OCI-LY3 (cell line): ENCODE results near the gene APLP1.

ENCODE experiments used
- H2AFZ ChIP-seq: fragments of 200-600, 300-600 bp; shearing (Covaris generic); 2 replicates; pipeline ENCODE4 v1.6.0; 2014; ENCODE audit warnings: antibody characterized with exemption, low read depth, low read length
- H3K27ac ChIP-seq: fragments of 200-600, 300-600 bp; sonication (generic); 2 replicates; pipeline ENCODE4 v1.5.1; 2014; ENCODE audit warnings: mild to moderate bottlenecking, low read length, moderate library complexity, mixed read lengths
- H3K27me3 ChIP-seq: fragments of 200-600, 300-600 bp; sonication (generic); 2 replicates; pipeline ENCODE4 v1.6.1; 2014; ENCODE audit warnings: low read depth, low read length, mixed read lengths
- H3K36me3 ChIP-seq: fragments of 200-600, 300-600 bp; sonication (generic); replicated peaks from 2 replicates; pipeline ENCODE3; 2014; ENCODE audit warnings: low read depth, low read length, mixed read lengths
- H3K4me1 ChIP-seq: fragments of 300-600, 200-600 bp; sonication (generic); 2 replicates; pipeline ENCODE4 v1.6.1; 2014; ENCODE audit warnings: low read length, mixed read lengths
- H3K4me2 ChIP-seq: fragments of 200-600, 300-600 bp; sonication (generic); 2 replicates; pipeline ENCODE4 v1.6.1; 2014; ENCODE audit warnings: low read length, mixed read lengths
- H3K4me3 ChIP-seq: fragments of 300-600, 200-600 bp; sonication (generic); 2 replicates; pipeline ENCODE4 v1.5.1; 2014; ENCODE audit warnings: antibody characterized with exemption, mild to moderate bottlenecking, low read length, moderate library complexity
- H3K79me2 ChIP-seq: fragments of 300-600, 200-600 bp; shearing (Covaris generic); 2 replicates; pipeline ENCODE4 v1.6.1; 2014; ENCODE audit warnings: mild to moderate bottlenecking, low read length, mixed read lengths
- H3K9ac ChIP-seq: fragments of 300-600, 200-600 bp; shearing (Covaris generic); 2 replicates; pipeline ENCODE4 v1.6.0; 2014; ENCODE audit warnings: mild to moderate bottlenecking, low read length, moderate library complexity
- H3K9me3 ChIP-seq: fragments of 200-600, 300-600 bp; shearing (Covaris generic); 2 replicates; pipeline ENCODE4 v1.6.1; 2014; ENCODE audit warnings: low read length, mixed read lengths; ENCODE audit not compliant: insufficient read depth
- H4K20me1 ChIP-seq: fragments of 200-600, 300-600 bp; sonication (generic); 2 replicates; pipeline ENCODE4 v1.6.1; 2016; ENCODE audit warnings: low read length, mixed read lengths; ENCODE audit not compliant: insufficient read depth
- EZH2phosphoT487 ChIP-seq: fragments of 200-600 bp; shearing (Covaris generic); IDR thresholded peaks from 2 replicates; pipeline ENCODE4 v1.6.1; 2018; ENCODE audit warnings: antibody characterized with exemption, mixed run types, low read depth
- TF ChIP-seq, protein P1 (sequence below): fragments of 200-600, 300-600 bp; sonication (generic); IDR thresholded peaks from 2 replicates; pipeline ENCODE4 v1.5.1; 2014; ENCODE audit warnings: antibody characterized with exemption, low read length, low read depth

The APLP1 gene

DNA sequence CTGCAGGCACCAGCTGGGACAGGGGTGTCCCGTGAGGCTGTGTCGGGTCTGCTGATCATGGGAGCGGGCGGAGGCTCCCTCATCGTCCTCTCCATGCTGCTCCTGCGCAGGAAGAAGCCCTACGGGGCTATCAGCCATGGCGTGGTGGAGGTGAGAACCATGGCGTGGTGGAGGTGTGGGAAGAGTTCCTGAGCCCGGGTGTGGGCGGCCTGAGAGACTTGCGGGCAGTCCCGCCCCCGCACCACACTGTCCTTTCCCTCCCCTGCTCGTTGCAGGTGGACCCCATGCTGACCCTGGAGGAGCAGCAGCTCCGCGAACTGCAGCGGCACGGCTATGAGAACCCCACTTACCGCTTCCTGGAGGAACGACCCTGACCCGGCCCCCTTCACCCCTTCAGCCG lies 10.7 kb downstream of the APLP1 start:
- no peak overlapping the region for H3K9ac ChIP-seq
- H3K79me2 ChIP-seq: no peaks in the 10 kb centered on the region
- no peaks in the 10 kb centered on the region for H3K4me1 ChIP-seq
- no peaks in the 10 kb centered on the region for H3K36me3 ChIP-seq
- H4K20me1 ChIP-seq: no peaks in the 10 kb centered on the region
- H2AFZ ChIP-seq: no peak overlapping the region
- no peak for TF ChIP-seq EZH2phosphoT487
- TF ChIP-seq, protein P1, sequence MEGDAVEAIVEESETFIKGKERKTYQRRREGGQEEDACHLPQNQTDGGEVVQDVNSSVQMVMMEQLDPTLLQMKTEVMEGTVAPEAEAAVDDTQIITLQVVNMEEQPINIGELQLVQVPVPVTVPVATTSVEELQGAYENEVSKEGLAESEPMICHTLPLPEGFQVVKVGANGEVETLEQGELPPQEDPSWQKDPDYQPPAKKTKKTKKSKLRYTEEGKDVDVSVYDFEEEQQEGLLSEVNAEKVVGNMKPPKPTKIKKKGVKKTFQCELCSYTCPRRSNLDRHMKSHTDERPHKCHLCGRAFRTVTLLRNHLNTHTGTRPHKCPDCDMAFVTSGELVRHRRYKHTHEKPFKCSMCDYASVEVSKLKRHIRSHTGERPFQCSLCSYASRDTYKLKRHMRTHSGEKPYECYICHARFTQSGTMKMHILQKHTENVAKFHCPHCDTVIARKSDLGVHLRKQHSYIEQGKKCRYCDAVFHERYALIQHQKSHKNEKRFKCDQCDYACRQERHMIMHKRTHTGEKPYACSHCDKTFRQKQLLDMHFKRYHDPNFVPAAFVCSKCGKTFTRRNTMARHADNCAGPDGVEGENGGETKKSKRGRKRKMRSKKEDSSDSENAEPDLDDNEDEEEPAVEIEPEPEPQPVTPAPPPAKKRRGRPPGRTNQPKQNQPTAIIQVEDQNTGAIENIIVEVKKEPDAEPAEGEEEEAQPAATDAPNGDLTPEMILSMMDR: no peak
- H3K4me2 ChIP-seq: no peak overlapping the region
- no peaks in the 10 kb centered on the region for H3K9me3 ChIP-seq
- H3K27ac ChIP-seq: no peak overlapping the region
- no peak overlapping the region for H3K4me3 ChIP-seq
- no peaks in the 10 kb centered on the region for H3K27me3 ChIP-seq

DNA sequence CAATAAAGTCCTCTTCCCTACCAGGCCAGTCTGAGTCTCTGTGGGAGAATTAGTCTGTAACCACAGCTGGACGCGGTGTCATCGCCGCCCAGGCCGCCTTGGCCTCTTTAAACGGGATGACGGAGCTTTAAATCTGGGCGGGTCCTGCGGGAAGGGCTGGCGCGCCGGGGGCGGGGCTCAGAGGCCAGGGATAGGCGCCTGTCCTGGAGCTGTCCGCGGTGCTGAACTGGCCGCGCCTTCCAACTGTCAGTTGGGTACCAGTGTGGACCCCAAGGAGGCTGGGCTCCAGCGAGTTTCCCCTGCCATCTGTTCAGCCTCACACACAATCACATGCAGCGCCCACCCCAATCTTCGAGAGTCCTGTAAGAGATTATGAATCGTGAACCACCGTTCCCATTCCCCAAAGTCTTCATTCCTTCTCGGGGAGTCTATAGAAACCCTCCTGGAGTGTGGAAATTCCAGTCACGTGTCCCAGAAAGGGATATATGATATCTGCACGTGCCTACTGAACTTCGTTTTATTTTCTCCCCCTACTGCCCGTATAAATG lies 11.5 kb downstream of the APLP1 start:
- Histone ChIP-seq H2AFZ (no peak overlapping the region), H4K20me1 (no peaks in the 10 kb centered on the region), H3K79me2 (no peaks in the 10 kb centered on the region), H3K36me3 (no peaks in the 10 kb centered on the region), H3K4me1 (no peaks in the 10 kb centered on the region), H3K9me3 (no peaks in the 10 kb centered on the region), H3K4me3 (no peak overlapping the region), H3K4me2 (no peak overlapping the region), H3K27ac (no peak overlapping the region), H3K27me3 (no peaks in the 10 kb centered on the region), H3K9ac (no peak overlapping the region)
- TF ChIP-seq EZH2phosphoT487: no peak
- TF ChIP-seq, protein P1: no peak

DNA sequence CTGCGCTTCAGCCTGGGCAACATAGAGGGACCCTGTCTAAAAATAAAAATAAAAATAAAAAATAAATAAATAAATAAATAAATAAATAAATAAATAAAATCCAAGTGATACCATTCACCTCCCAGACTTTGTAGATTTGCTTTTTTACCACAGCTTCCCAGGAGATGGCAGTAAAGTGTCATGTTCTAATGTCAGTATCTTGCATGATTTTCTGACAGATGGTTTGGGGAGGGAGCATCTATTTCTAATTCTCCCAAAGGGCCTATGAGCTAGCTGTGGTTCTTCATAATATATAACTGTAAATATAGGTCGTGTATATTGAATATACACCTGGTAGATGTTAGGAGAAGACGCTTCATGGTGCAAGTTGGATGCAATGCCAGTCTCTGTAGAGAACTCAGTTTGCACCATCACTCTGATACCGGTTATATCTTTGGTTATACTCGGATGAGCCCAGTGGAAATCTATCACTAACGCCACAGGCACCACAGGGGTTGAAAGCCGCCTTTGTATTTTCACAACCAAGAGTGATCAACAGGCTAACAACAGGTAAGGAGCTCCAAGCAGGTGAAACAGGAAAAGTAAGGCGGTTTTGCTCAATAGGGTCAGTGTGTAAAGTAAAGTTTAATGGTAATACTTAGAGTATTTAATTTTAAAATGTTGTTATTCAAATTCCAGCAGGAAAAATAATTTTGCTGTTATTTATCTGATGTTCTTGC lies 13.9 kb downstream of the APLP1 start:
- no peak overlapping the region for H2AFZ ChIP-seq
- H3K4me1 ChIP-seq: no peaks in the 10 kb centered on the region
- peaks cover 6% of the 10 kb centered on the region for H3K36me3 ChIP-seq
- TF ChIP-seq, protein P1: peak; percentile 66
- no peak for TF ChIP-seq EZH2phosphoT487
- H3K79me2 ChIP-seq: no peaks in the 10 kb centered on the region
- H3K4me2 ChIP-seq: peak overlapping the region; percentile 5; the same call in 1 of the 2 replicates
- H3K9ac ChIP-seq: no peak overlapping the region
- no peaks in the 10 kb centered on the region for H4K20me1 ChIP-seq
- no peak overlapping the region for H3K4me3 ChIP-seq
- no peak overlapping the region for H3K27ac ChIP-seq
- no peaks in the 10 kb centered on the region for H3K27me3 ChIP-seq
- H3K9me3 ChIP-seq: no peaks in the 10 kb centered on the region

DNA sequence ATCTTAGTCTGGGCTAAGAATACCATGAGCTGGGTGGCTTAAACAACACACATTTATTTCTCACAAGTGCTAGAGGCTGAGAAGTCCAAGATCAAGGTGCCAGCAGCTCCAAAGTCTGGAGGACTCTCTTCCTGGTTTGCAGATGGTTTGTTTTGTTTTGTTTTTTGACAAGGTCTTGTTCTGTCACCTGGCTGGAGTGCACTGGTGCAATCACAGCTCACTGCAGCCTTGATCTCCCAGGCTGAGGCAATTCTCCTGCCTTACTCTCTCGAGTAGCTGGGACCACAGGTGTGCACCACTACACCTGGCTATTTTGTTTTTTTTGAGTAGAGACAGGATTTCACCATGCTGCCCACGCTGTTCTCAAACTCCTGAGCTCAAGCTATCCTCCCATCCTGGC lies 15.5 kb downstream of the APLP1 start:
- H3K27me3 ChIP-seq: no peaks in the 10 kb centered on the region
- H3K9me3 ChIP-seq: no peaks in the 10 kb centered on the region
- no peak overlapping the region for H3K27ac ChIP-seq
- no peaks in the 10 kb centered on the region for H3K79me2 ChIP-seq
- no peak overlapping the region for H3K4me2 ChIP-seq
- no peak overlapping the region for H3K9ac ChIP-seq
- H3K4me1 ChIP-seq: no peaks in the 10 kb centered on the region
- peaks cover 20% of the 10 kb centered on the region for H3K36me3 ChIP-seq
- no peak overlapping the region for H3K4me3 ChIP-seq
- TF ChIP-seq EZH2phosphoT487: no peak
- TF ChIP-seq, protein P1: no peak
- no peak overlapping the region for H2AFZ ChIP-seq
- H4K20me1 ChIP-seq: no peaks in the 10 kb centered on the region
